K562 (cell line): Measurements from ENCODE around the gene UROD.

Experiments
- CBX2 ChIP-seq: fragments of 200-600 bp; sonication (generic); IDR thresholded peaks from one replicate; pipeline ENCODE4 v1.6.1; 2012; ENCODE audit warnings: mild to moderate bottlenecking, low read length, inconsistent platforms; ENCODE audit not compliant: insufficient read depth, poor library complexity, severe bottlenecking
- CREB3L1 ChIP-seq: fragments of 450-650 bp; IDR thresholded peaks from 2 replicates; pipeline ENCODE4 v1.6.1; 2014; ENCODE audit warnings: low read depth, mild to moderate bottlenecking, moderate library complexity, borderline replicate concordance
- LEF1 ChIP-seq: fragments of 450-650 bp; IDR thresholded peaks from 2 replicates; pipeline ENCODE4 v1.6.1; 2016; ENCODE audit warnings: mild to moderate bottlenecking
- MAX ChIP-seq: sonication (generic); formaldehyde crosslinking; IDR thresholded peaks from 2 replicates; pipeline ENCODE4 v1.9.0; 2022; ENCODE audit warnings: mild to moderate bottlenecking, missing genetic modification reagents
- MEF2A ChIP-seq: IDR thresholded peaks from 2 replicates; pipeline ENCODE4 v1.6.1; 2011; ENCODE audit warnings: low read depth, mild to moderate bottlenecking, low read length, moderate library complexity; ENCODE audit not compliant: control insufficient read depth
- PHB2 ChIP-seq: fragments of 450-650 bp; IDR thresholded peaks from 2 replicates; pipeline ENCODE4 v1.6.1; 2017; ENCODE audit warnings: low read depth
- POLR2AphosphoS2 ChIP-seq: IDR thresholded peaks from 2 replicates; pipeline ENCODE4 v1.6.1; 2012; ENCODE audit warnings: low read length, improper control_type of control experiment
- PTTG1 ChIP-seq: fragments of 450-650 bp; IDR thresholded peaks from 2 replicates; pipeline ENCODE4 v1.6.1; 2016; ENCODE audit warnings: low read depth, mild to moderate bottlenecking, missing genetic modification characterization, missing compliant biosample characterization
- SRSF9 ChIP-seq: fragments of 200-400 bp; formaldehyde crosslinking; IDR thresholded peaks from 2 replicates; pipeline ENCODE4 v1.6.1; 2017; ENCODE audit warnings: low read depth, low read length, borderline replicate concordance
- TEAD2 ChIP-seq: fragments of 450-650 bp; IDR thresholded peaks from 2 replicates; pipeline ENCODE4 v1.6.1; 2016; ENCODE audit warnings: missing genetic modification characterization, control low read depth, missing compliant biosample characterization
- ZNF408 ChIP-seq: fragments of 250-450 bp; sonication (Bioruptor Pico); IDR thresholded peaks from 2 replicates; pipeline ENCODE4 v1.4.0; 2020; ENCODE audit warnings: low read depth, mild to moderate bottlenecking, moderate library complexity

- no peak for TF ChIP-seq CBX2
- no peak for TF ChIP-seq CREB3L1
- no peak for TF ChIP-seq TEAD2
- no peak for TF ChIP-seq LEF1
- TF ChIP-seq SRSF9, result no peak
- no peak for TF ChIP-seq POLR2AphosphoS2
- TF ChIP-seq PHB2, result no peak
- no peak for TF ChIP-seq MEF2A
- TF ChIP-seq ZNF408, result no peak
- TF ChIP-seq PTTG1, result no peak
- TF ChIP-seq MAX (CRISPR knock-in tag), result no peak
Measured at GRCh38 chr1:45008076-45008475, 4.0 kb upstream of the UROD start.
